GM12864 (cell line): ENCODE data around the gene SLC36A1.

Experiments
- DNase-seq: peaks from one replicate; pipeline ENCODE4 v3.0.0-alpha.2; 2011; ENCODE audit warnings: low read depth
- H3K4me3 ChIP-seq: 2 replicates; pipeline ENCODE4 v1.5.1; 2011; ENCODE audit warnings: mild to moderate bottlenecking, low read depth, low read length, control low read depth
- CTCF ChIP-seq: IDR thresholded peaks from 2 replicates; pipeline ENCODE4 v1.5.1; 2011; ENCODE audit warnings: low read depth, mild to moderate bottlenecking, moderate library complexity, low read length, control low read depth, inconsistent platforms; ENCODE audit errors: missing control alignments

Gene SLC36A1

GRCh38 chr5:151470439-151470838 lies 23.0 kb downstream of the SLC36A1 start:
- no peak for DNase-seq

GRCh38 chr5:151471276-151471675 lies 23.9 kb downstream of the SLC36A1 start:
- DNase-seq, result no peak
- TF ChIP-seq CTCF, result no peak
- H3K4me3 ChIP-seq, result no peak overlapping the region

More at GRCh38 chr5:151470439-151470838, 23.0 kb downstream of the SLC36A1 start:
- H3K4me3 ChIP-seq, result no peak overlapping the region
- TF ChIP-seq CTCF, result no peak

DNA sequence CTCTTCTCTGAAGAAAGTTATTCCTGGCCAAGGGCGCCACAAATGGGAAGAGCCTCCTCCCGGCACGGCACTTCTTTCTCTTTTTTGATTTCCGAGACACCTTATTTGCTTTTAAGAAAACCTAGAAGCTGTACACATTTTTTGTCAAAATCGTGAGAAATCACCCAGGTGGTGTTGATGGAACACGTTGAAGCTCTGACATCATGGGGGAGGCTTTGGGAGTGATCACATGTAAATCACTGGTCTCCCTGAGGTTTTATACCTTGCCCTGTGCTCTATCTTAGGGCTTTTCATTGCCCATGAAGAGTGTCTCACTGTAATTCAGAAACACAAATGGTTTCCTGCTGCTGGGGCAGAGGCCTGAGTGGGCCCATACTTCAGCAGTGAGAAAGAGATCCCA lies 27.4 kb downstream of the SLC36A1 start:
- no peak overlapping the region for H3K4me3 ChIP-seq
- no peak for DNase-seq
- TF ChIP-seq CTCF, result no peak

GRCh38 chr5:151475388-151475787 lies 28.0 kb downstream of the SLC36A1 start:
- DNase-seq, result no peak
- no peak for TF ChIP-seq CTCF
- H3K4me3 ChIP-seq, result no peak overlapping the region

GRCh38 chr5:151476016-151476415 lies 28.6 kb downstream of the SLC36A1 start:
- TF ChIP-seq CTCF, result no peak
- no peak overlapping the region for H3K4me3 ChIP-seq
- DNase-seq, result no peak

DNA sequence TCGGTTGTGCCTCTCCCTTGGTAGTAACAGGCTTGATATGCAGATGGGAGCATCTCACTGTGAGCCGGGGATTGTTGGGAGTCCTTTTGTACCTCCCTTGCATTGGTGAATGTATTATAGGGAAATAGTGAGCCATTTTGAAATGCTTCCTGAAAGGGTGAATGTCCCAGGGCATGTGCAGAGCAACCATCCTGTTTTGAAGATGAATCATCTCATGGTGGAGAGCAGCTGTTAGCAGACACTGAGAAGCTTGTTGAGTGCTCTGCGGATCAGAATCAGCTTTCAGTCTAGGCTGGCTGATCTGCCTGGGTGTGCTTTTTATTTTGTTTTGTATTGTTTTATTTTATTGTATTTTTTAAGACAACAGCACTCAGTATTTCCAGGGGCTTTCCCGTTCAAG lies 29.7 kb downstream of the SLC36A1 start:
- H3K4me3 ChIP-seq, result no peak overlapping the region
- no peak for TF ChIP-seq CTCF
- DNase-seq, result no peak

GRCh38 chr5:151480384-151481293 lies 33.2 kb downstream of the SLC36A1 start:
- H3K4me3 ChIP-seq, result no peak overlapping the region
- no peak for DNase-seq
- no peak for TF ChIP-seq CTCF
